PC-3 (cell line): Measurements from ENCODE around the gene RIPOR3. TPM values are rescaled to one million over a fixed set of nuclear protein-coding genes. Genes with fewer than 3 reads are reported as not detected.
"Not testable (repeated sequence)": the region's sequence is repeated elsewhere in the genome, so short reads cannot be mapped to it uniquely, and the experiment has no call there.

Experiments used
- ATAC-seq: fragments of 200-7000 bp; cut with Tn5 transposase; 2 replicates; pipeline ENCODE4 v1.9.1; 2020; ENCODE audit warnings: mild to moderate bottlenecking, moderate library complexity
- BruUV-seq: library from RNA; stranded (reverse); fragments of 400-500 nt; replicated peaks from 2 replicates; lab custom pipeline; 2021; lab: Mats Ljungman, UMichigan
- CTCF ChIA-PET: fragments of 300-600 bp; sonication (Branson Sonifier 250); formaldehyde crosslinking; loops from one replicate; lab custom pipeline; 2022; ENCODE audit warnings: antibody characterized with exemption; lab: Charles Lee
- POLR2A ChIA-PET: fragments of 300-600 bp; sonication (Branson Sonifier 250); formaldehyde crosslinking; loops from one replicate; lab custom pipeline; 2022; ENCODE audit warnings: antibody characterized with exemption; ENCODE audit not compliant: unreplicated experiment; lab: Charles Lee
- DNase-seq: peaks from one replicate; pipeline ENCODE4 v3.0.0-alpha.2; 2015
- H2AFZ ChIP-seq: fragments of 300-600 bp; sonication (generic); 2 replicates; pipeline ENCODE4 v1.6.0; 2016; ENCODE audit warnings: antibody characterized with exemption, low read length
- H3F3A ChIP-seq: fragments of 300-600 bp; sonication (generic); one replicate; pipeline ENCODE4 v1.6.0; 2017; ENCODE audit warnings: antibody characterized with exemption, low read length, control low read depth, mild to moderate bottlenecking; ENCODE audit not compliant: unreplicated experiment
- H3K27ac ChIP-seq: fragments of 300-600 bp; sonication (generic); 2 replicates; pipeline ENCODE4 v1.5.1; 2016; ENCODE audit warnings: mild to moderate bottlenecking, low read length
- H3K27me3 ChIP-seq: fragments of 300-600 bp; sonication (generic); 2 replicates; pipeline ENCODE4 v1.6.1; 2016; ENCODE audit warnings: low read length, mixed read lengths
- H3K36me3 ChIP-seq: fragments of 300-600 bp; sonication (generic); 2 replicates; pipeline ENCODE4 v1.6.1; 2016; ENCODE audit warnings: low read depth, mixed run types, low read length, mixed read lengths
- H3K4me1 ChIP-seq: fragments of 300-600 bp; sonication (generic); 2 replicates; pipeline ENCODE4 v1.5.1; 2016; ENCODE audit warnings: low read length; ENCODE audit not compliant: insufficient read depth
- H3K4me2 ChIP-seq: fragments of 300-600 bp; sonication (generic); 2 replicates; pipeline ENCODE4 v1.6.0; 2016; ENCODE audit warnings: low read length
- H3K4me3 ChIP-seq: fragments of 300-600 bp; sonication (generic); 2 replicates; pipeline ENCODE4 v1.5.1; 2016; ENCODE audit warnings: mild to moderate bottlenecking, low read length, mixed read lengths
- H3K79me2 ChIP-seq: fragments of 300-600 bp; sonication (generic); 2 replicates; pipeline ENCODE4 v1.6.1; 2017; ENCODE audit warnings: low read length, mixed read lengths
- H3K9ac ChIP-seq: fragments of 300-600 bp; sonication (generic); 2 replicates; pipeline ENCODE4 v1.6.0; 2016; ENCODE audit warnings: mild to moderate bottlenecking, low read length
- H3K9me2 ChIP-seq: fragments of 300-600 bp; sonication (generic); replicated peaks from 2 replicates; pipeline ENCODE4 v1.6.1; 2016; ENCODE audit warnings: mixed run types, low read length, mixed read lengths
- H3K9me3 ChIP-seq: fragments of 300-600 bp; sonication (generic); 2 replicates; pipeline ENCODE4 v1.6.1; 2016; ENCODE audit warnings: low read length, mixed read lengths
- H4K20me1 ChIP-seq: fragments of 300-600 bp; sonication (generic); 2 replicates; pipeline ENCODE4 v1.6.1; 2016; ENCODE audit warnings: low read length, mixed read lengths
- CTCF ChIP-seq: fragments of 300-600 bp; sonication (generic); conservative IDR thresholded peaks from 2 replicates; pipeline ENCODE4 v1.5.1; 2017; ENCODE audit warnings: antibody characterized with exemption, low read depth, mild to moderate bottlenecking, low read length
- EZH2 ChIP-seq: fragments of 300-600 bp; sonication (generic); IDR thresholded peaks from one replicate; pipeline ENCODE4 v1.6.1; 2017; ENCODE audit warnings: antibody characterized with exemption, mild to moderate bottlenecking, low read length; ENCODE audit not compliant: unreplicated experiment
- EZH2phosphoT487 ChIP-seq: fragments of 300-600 bp; sonication (generic); IDR thresholded peaks from 2 replicates; pipeline ENCODE4 v1.6.1; 2018; ENCODE audit warnings: mild to moderate bottlenecking, antibody characterized with exemption, low read length, borderline replicate concordance
- intact Hi-C: fragments of 100-400 bp; cut with micrococcal nuclease; formaldehyde crosslinking; loops from 2 replicates; pipeline ENCODE4 v1.9.0; 2023
- total RNA-seq: library from RNA; depleted of rRNA; stranded (reverse); fragments of >200 nt; gene quantifications from 2 replicates; pipeline ENCODE4 v1.2.3, GENCODE V29; 2014

The RIPOR3 gene
- total RNA-seq, 1 experiment from 2014 or later, result 0.04 TPM

- Histone ChIP-seq H3K9me3 (no peaks in the 10 kb centered on the region), H3F3A (no peaks in the 10 kb centered on the region), H3K27ac (no peak overlapping the region), H2AFZ (no peak overlapping the region), H3K79me2 (no peaks in the 10 kb centered on the region), H3K27me3 (no peaks in the 10 kb centered on the region), H3K4me3 (no peak overlapping the region), H4K20me1 (no peaks in the 10 kb centered on the region), H3K36me3 (no peaks in the 10 kb centered on the region), H3K4me1 (peaks cover 7% of the 10 kb centered on the region), H3K9me2 (no peaks in the 10 kb centered on the region), H3K4me2 (no peak overlapping the region), H3K9ac (no peak overlapping the region)
- intact Hi-C loops, result no loop called here
- DNase-seq (peak; percentile 59), ATAC-seq (no peak)
- TF ChIP-seq EZH2phosphoT487 (no peak), CTCF (no peak), EZH2 (no peak)
- ChIA-PET CTCF (no interaction called here), POLR2A (interaction anchor here (0.6 kb wide), 1 partner anchor 204 kb away, joined by 3 read pairs; no protein-coding TSS in a partner anchor)
- BruUV-seq, result no TSS peak
Measured at GRCh38 chr20:50715694-50716093, 24.4 kb upstream of the RIPOR3 start.

GRCh38 chr20:50714426-50714825, 23.1 kb upstream of the RIPOR3 start:
- H3K9me3 ChIP-seq, H3K4me2 ChIP-seq, H4K20me1 ChIP-seq, POLR2A ChIA-PET, H3K9me2 ChIP-seq, BruUV-seq, H2AFZ ChIP-seq, H3K36me3 ChIP-seq, H3K4me3 ChIP-seq, intact Hi-C loops, ATAC-seq, H3K27ac ChIP-seq, DNase-seq, H3K79me2 ChIP-seq, H3K27me3 ChIP-seq, H3F3A ChIP-seq, H3K9ac ChIP-seq: not testable (repeated sequence)
- H3K4me1 ChIP-seq, result peaks cover 13% of the 10 kb centered on the region
- CTCF ChIA-PET, result interaction anchor here (1.1 kb wide), 1 partner anchor 89 kb away, joined by 3 read pairs; no protein-coding TSS in a partner anchor

GRCh38 chr20:50713657-50714101, 22.3 kb upstream of the RIPOR3 start:
- Histone ChIP-seq H3K9ac (no peak overlapping the region), H3K27me3 (no peaks in the 10 kb centered on the region), H3K4me3 (no peak overlapping the region), H3K27ac (no peak overlapping the region), H3K9me2 (no peaks in the 10 kb centered on the region), H2AFZ (no peak overlapping the region), H3K4me1 (peaks cover 13% of the 10 kb centered on the region), H3K79me2 (no peaks in the 10 kb centered on the region), H3F3A (no peaks in the 10 kb centered on the region), H3K36me3 (no peaks in the 10 kb centered on the region), H3K9me3 (no peaks in the 10 kb centered on the region), H3K4me2 (no peak overlapping the region), H4K20me1 (no peaks in the 10 kb centered on the region)
- ChIA-PET POLR2A (no interaction called here), CTCF (interaction anchor here (0.7 to 1.1 kb wide), 8 partner anchors 11 to 90 kb away, joined by 3 to 9 read pairs (median 4); no protein-coding TSS in a partner anchor)
- TF ChIP-seq EZH2phosphoT487 (no peak), EZH2 (no peak), CTCF (peak; percentile 59)
- intact Hi-C loops, result no loop called here
- BruUV-seq, result no TSS peak
- ATAC-seq (peak; percentile 60), DNase-seq (peak; percentile 39)
